Measurements from ENCODE around the gene KLHL22.
A peak's percentile ranks its signal among the peaks of the same experiment; 100 is the strongest.
"Not testable (repeated sequence)": the region's sequence is repeated elsewhere in the genome, so short reads cannot be mapped to it uniquely, and the experiment has no call there.

KLHL22 gene

GRCh38 chr22:20494978-20495860 lies at the start of gene KLHL22:
KLHL22 (minus strand) TSS chr22:20495795; CDS start chr22:20489211, 6,584 bp downstream.
- no peak for TF ChIP-seq CTCF (IDR thresholded peaks at IDR 0.05; ENCODE audit: poor library complexity, severe bottlenecking)
- DNase-seq (ENCODE audit: low spot score) (no peak), ATAC-seq (ENCODE audit: low read depth) (peak; percentile 15; the same call in 2 of the 3 replicates)
- H3K4me3 ChIP-seq (ENCODE audit: severe bottlenecking): peak within 1 kb of the TSS; percentile 84
- no peaks in the 10 kb centered on the region for H3K4me1 ChIP-seq (ENCODE audit: insufficient read depth, poor library complexity, severe bottlenecking)
- peak within 1 kb of the TSS; percentile 76 for H3K27ac ChIP-seq (ENCODE audit: poor library complexity, severe bottlenecking)
- no peaks in the 10 kb centered on the region for H3K27me3 ChIP-seq (ENCODE audit: insufficient read depth, poor library complexity, severe bottlenecking)
- H3K36me3 ChIP-seq (ENCODE audit: low read depth): no peaks in the 10 kb centered on the region
- H3K9me3 ChIP-seq (ENCODE audit: severe bottlenecking): no peaks in the 10 kb centered on the region

GRCh38 chr22:20545318-20545634 lies 49.7 kb upstream of the KLHL22 start:
- not testable (repeated sequence) for ATAC-seq (ENCODE audit: low read depth); DNase-seq (ENCODE audit: low spot score); H3K27ac ChIP-seq (ENCODE audit: poor library complexity, severe bottlenecking); H3K4me1 ChIP-seq (ENCODE audit: insufficient read depth, poor library complexity, severe bottlenecking); H3K9me3 ChIP-seq (ENCODE audit: severe bottlenecking); H3K4me3 ChIP-seq (ENCODE audit: severe bottlenecking); H3K27me3 ChIP-seq (ENCODE audit: insufficient read depth, poor library complexity, severe bottlenecking)
- peaks cover 71% of the 10 kb centered on the region for H3K36me3 ChIP-seq (ENCODE audit: low read depth)

- H3K4me1 ChIP-seq (ENCODE audit: insufficient read depth, poor library complexity, severe bottlenecking): peaks cover 4% of the 10 kb centered on the region
- H3K9me3 ChIP-seq (ENCODE audit: severe bottlenecking): no peaks in the 10 kb centered on the region
- peak overlapping the region; percentile 19 for H3K27ac ChIP-seq (ENCODE audit: poor library complexity, severe bottlenecking)
- TF ChIP-seq CTCF (IDR thresholded peaks at IDR 0.05; ENCODE audit: poor library complexity, severe bottlenecking): no peak
- no peaks in the 10 kb centered on the region for H3K27me3 ChIP-seq (ENCODE audit: insufficient read depth, poor library complexity, severe bottlenecking)
- ATAC-seq (ENCODE audit: low read depth) (no peak), DNase-seq (ENCODE audit: low spot score) (no peak)
- peaks cover 81% of the 10 kb centered on the region for H3K36me3 ChIP-seq (ENCODE audit: low read depth)
- H3K4me3 ChIP-seq (ENCODE audit: severe bottlenecking): no peak overlapping the region
Observed at GRCh38 chr22:20542736-20543135, 47.1 kb upstream of the KLHL22 start.

GRCh38 chr22:20542055-20542454 lies 46.5 kb upstream of the KLHL22 start:
- ATAC-seq (ENCODE audit: low read depth) (no peak), DNase-seq (ENCODE audit: low spot score) (no peak)
- H3K9me3 ChIP-seq (ENCODE audit: severe bottlenecking): no peaks in the 10 kb centered on the region
- H3K27me3 ChIP-seq (ENCODE audit: insufficient read depth, poor library complexity, severe bottlenecking): no peaks in the 10 kb centered on the region
- peaks cover 82% of the 10 kb centered on the region for H3K36me3 ChIP-seq (ENCODE audit: low read depth)
- no peak overlapping the region for H3K4me3 ChIP-seq (ENCODE audit: severe bottlenecking)
- peaks cover 4% of the 10 kb centered on the region for H3K4me1 ChIP-seq (ENCODE audit: insufficient read depth, poor library complexity, severe bottlenecking)
- no peak for TF ChIP-seq CTCF (IDR thresholded peaks at IDR 0.05; ENCODE audit: poor library complexity, severe bottlenecking)
- H3K27ac ChIP-seq (ENCODE audit: poor library complexity, severe bottlenecking): peak overlapping the region; percentile 19

- H3K27ac ChIP-seq (ENCODE audit: poor library complexity, severe bottlenecking); H3K27me3 ChIP-seq (ENCODE audit: insufficient read depth, poor library complexity, severe bottlenecking); H3K4me3 ChIP-seq (ENCODE audit: severe bottlenecking); DNase-seq (ENCODE audit: low spot score); H3K4me1 ChIP-seq (ENCODE audit: insufficient read depth, poor library complexity, severe bottlenecking); ATAC-seq (ENCODE audit: low read depth); H3K9me3 ChIP-seq (ENCODE audit: severe bottlenecking): not testable (repeated sequence)
- H3K36me3 ChIP-seq (ENCODE audit: low read depth): peaks cover 81% of the 10 kb centered on the region
Observed at GRCh38 chr22:20538875-20539274, 43.3 kb upstream of the KLHL22 start.

- TF ChIP-seq CTCF (IDR thresholded peaks at IDR 0.05; ENCODE audit: poor library complexity, severe bottlenecking): no peak
- DNase-seq (ENCODE audit: low spot score) (no peak), ATAC-seq (ENCODE audit: low read depth) (no peak)
- Histone ChIP-seq H3K27me3 (ENCODE audit: insufficient read depth, poor library complexity, severe bottlenecking) (no peaks in the 10 kb centered on the region), H3K4me3 (ENCODE audit: severe bottlenecking) (no peak overlapping the region), H3K9me3 (ENCODE audit: severe bottlenecking) (no peaks in the 10 kb centered on the region), H3K36me3 (ENCODE audit: low read depth) (peaks cover 76% of the 10 kb centered on the region), H3K27ac (ENCODE audit: poor library complexity, severe bottlenecking) (no peak overlapping the region), H3K4me1 (ENCODE audit: insufficient read depth, poor library complexity, severe bottlenecking) (peaks cover 13% of the 10 kb centered on the region)
Observed at GRCh38 chr22:20537983-20538382, 42.4 kb upstream of the KLHL22 start.

All from RWPE2 (cell line).